GM18907 (cell line): Measurements from ENCODE around the gene TPSD1.
"Not testable (repeated sequence)": the region's sequence is repeated elsewhere in the genome, so short reads cannot be mapped to it uniquely, and the experiment has no call there.

Source experiments
- ATAC-seq: cut with Tn5 transposase; IDR thresholded peaks from one replicate; pipeline ENCODE4 v1.9.1; 2021; ENCODE audit warnings: mild to moderate bottlenecking, moderate library complexity; ENCODE audit not compliant: unreplicated experiment

The TPSD1 gene

GRCh38 chr16:1220841-1221627 lies 34.8 kb upstream of the TPSD1 start:
- ATAC-seq: no peak

GRCh38 chr16:1221628-1222552 lies 34.0 kb upstream of the TPSD1 start:
- no peak for ATAC-seq

GRCh38 chr16:1222553-1223354 lies 33.1 kb upstream of the TPSD1 start:
- no peak for ATAC-seq

GRCh38 chr16:1223355-1224214 lies 32.3 kb upstream of the TPSD1 start:
- no peak for ATAC-seq

- ATAC-seq: no peak
Measured at GRCh38 chr16:1224558-1224957, 31.3 kb upstream of the TPSD1 start.

- ATAC-seq: no peak
Measured at GRCh38 chr16:1225051-1225451, 30.8 kb upstream of the TPSD1 start, which contains the start of gene TPSG1. Gene TPSG1, minus strand, starts transcription at chr16:1225268. Its CDS starts 16 bp downstream, at chr16:1225252.

- ATAC-seq: not testable (repeated sequence)
Measured at GRCh38 chr16:1225728-1226311, 30.0 kb upstream of the TPSD1 start.

- ATAC-seq: not testable (repeated sequence)
Measured at GRCh38 chr16:1226692-1227091, 29.2 kb upstream of the TPSD1 start.

- not testable (repeated sequence) for ATAC-seq
Measured at GRCh38 chr16:1228227-1228626, 27.6 kb upstream of the TPSD1 start.

- ATAC-seq: not testable (repeated sequence)
Measured at GRCh38 chr16:1229476-1229875, 26.4 kb upstream of the TPSD1 start.

GRCh38 chr16:1230084-1230470 lies 25.8 kb upstream of the TPSD1 start, which contains the start of gene TPSB2:
Gene TPSB2, minus strand, starts transcription at chr16:1230184. Its CDS starts 233 bp downstream, at chr16:1229951.
- ATAC-seq: not testable (repeated sequence)

- ATAC-seq: not testable (repeated sequence)
Measured at GRCh38 chr16:1230471-1231212, 25.2 kb upstream of the TPSD1 start.

- not testable (repeated sequence) for ATAC-seq
Measured at GRCh38 chr16:1231301-1231700, 24.6 kb upstream of the TPSD1 start.

GRCh38 chr16:1232049-1232748 lies 23.7 kb upstream of the TPSD1 start:
- ATAC-seq: not testable (repeated sequence)

GRCh38 chr16:1236659-1237058 lies 19.2 kb upstream of the TPSD1 start:
- ATAC-seq: not testable (repeated sequence)

GRCh38 chr16:1237990-1238389 lies 17.9 kb upstream of the TPSD1 start:
- ATAC-seq: no peak

- ATAC-seq: not testable (repeated sequence)
Measured at GRCh38 chr16:1238909-1239308, 17.0 kb upstream of the TPSD1 start.

GRCh38 chr16:1239575-1239974 lies 16.3 kb upstream of the TPSD1 start:
- ATAC-seq: not testable (repeated sequence)
